ENCODE measurements around the gene CCDC33. TPM values are rescaled to one million over a fixed set of nuclear protein-coding genes. Genes with fewer than 3 reads are reported as not detected.

The CCDC33 gene
- total and polyA plus RNA-seq, 2 donors (not counting 3 experiments of a cell fraction or from before 2014, with no cell fraction given): not detected

GRCh38 chr15:74203914-74204431 lies 32.2 kb upstream of the CCDC33 start:
- no peak overlapping the region for H3K27ac ChIP-seq (ENCODE audit: insufficient read depth, low read depth, low read length)
- no peaks in the 10 kb centered on the region for H3K36me3 ChIP-seq (ENCODE audit: control insufficient read depth in 2 of 2, extremely low read depth in 1 of 2, insufficient read depth in 2 of 2, low read length in 2 of 2)
- dilution Hi-C loops (cut with MboI; ENCODE audit: extremely low pct_ligation_motif_present, low sequenced_read_pairs): no loop called here
- ChIA-PET POLR2A (no interaction called here), CTCF (no interaction called here)
- intact Hi-C loops (cut with micrococcal nuclease): no loop called here
- H3K79me2 ChIP-seq (ENCODE audit: control insufficient read depth, insufficient read depth, low read length): no peaks in the 10 kb centered on the region
- TF ChIP-seq MYC (IDR thresholded peaks at IDR 0.05; ENCODE audit: low read depth, low read length): no peak
- TF ChIP-seq GATA2 (IDR thresholded peaks at IDR 0.05; ENCODE audit: insufficient read depth, insufficient read length, low read depth, low read length): no peak
- TF ChIP-seq FOS (IDR thresholded peaks at IDR 0.05; ENCODE audit: borderline replicate concordance, insufficient read depth, low read length): no peak
- TF ChIP-seq POLR2AphosphoS5 (IDR thresholded peaks at IDR 0.05; ENCODE audit: insufficient read depth, low read depth, low read length): no peak
- no peak for TF ChIP-seq POLR2A (IDR thresholded peaks at IDR 0.05; ENCODE audit: low read depth, low read length)
- TF ChIP-seq, protein P1, sequence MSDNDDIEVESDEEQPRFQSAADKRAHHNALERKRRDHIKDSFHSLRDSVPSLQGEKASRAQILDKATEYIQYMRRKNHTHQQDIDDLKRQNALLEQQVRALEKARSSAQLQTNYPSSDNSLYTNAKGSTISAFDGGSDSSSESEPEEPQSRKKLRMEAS (IDR thresholded peaks at IDR 0.05; ENCODE audit: insufficient read depth, insufficient read length): no peak
- TF ChIP-seq, protein P2, sequence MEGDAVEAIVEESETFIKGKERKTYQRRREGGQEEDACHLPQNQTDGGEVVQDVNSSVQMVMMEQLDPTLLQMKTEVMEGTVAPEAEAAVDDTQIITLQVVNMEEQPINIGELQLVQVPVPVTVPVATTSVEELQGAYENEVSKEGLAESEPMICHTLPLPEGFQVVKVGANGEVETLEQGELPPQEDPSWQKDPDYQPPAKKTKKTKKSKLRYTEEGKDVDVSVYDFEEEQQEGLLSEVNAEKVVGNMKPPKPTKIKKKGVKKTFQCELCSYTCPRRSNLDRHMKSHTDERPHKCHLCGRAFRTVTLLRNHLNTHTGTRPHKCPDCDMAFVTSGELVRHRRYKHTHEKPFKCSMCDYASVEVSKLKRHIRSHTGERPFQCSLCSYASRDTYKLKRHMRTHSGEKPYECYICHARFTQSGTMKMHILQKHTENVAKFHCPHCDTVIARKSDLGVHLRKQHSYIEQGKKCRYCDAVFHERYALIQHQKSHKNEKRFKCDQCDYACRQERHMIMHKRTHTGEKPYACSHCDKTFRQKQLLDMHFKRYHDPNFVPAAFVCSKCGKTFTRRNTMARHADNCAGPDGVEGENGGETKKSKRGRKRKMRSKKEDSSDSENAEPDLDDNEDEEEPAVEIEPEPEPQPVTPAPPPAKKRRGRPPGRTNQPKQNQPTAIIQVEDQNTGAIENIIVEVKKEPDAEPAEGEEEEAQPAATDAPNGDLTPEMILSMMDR (IDR thresholded peaks at IDR 0.05; ENCODE audit: extremely low read depth in 1 of 2, insufficient read depth in 1 of 2, low read depth in 1 of 2, low read length in 2 of 2): no peak
- no peak for TF ChIP-seq EZH2 (IDR thresholded peaks at IDR 0.05; ENCODE audit: borderline replicate concordance, low read depth, low read length, severe bottlenecking)
- TF ChIP-seq JUN (IDR thresholded peaks at IDR 0.05; ENCODE audit: borderline replicate concordance, insufficient read depth, insufficient read length, low read depth): no peak
- H3K27me3 ChIP-seq (ENCODE audit: control insufficient read depth in 2 of 2, insufficient read depth in 2 of 2, low read length in 2 of 2): peaks cover 0 to 3% of the 10 kb centered on the region in 2 experiments
- DNase-seq (ENCODE audit: low read depth, low spot score): no peak
- peaks cover 3% of the 10 kb centered on the region for H3K4me1 ChIP-seq (ENCODE audit: control insufficient read depth, extremely low read depth, insufficient read depth, low read length)
- no peak for FAIRE-seq
- no peaks in the 10 kb centered on the region for H4K20me1 ChIP-seq (replicated peaks; ENCODE audit: control insufficient read depth, extremely low read depth, insufficient read depth, low read length)
- H3K4me3 ChIP-seq (replicated peaks in 1 of 3; ENCODE audit: insufficient read depth in 1 of 3, low read depth in 1 of 3, low read length in 3 of 3): no peak overlapping the region
- H3K9me1 ChIP-seq (replicated peaks; ENCODE audit: control insufficient read depth, extremely low read depth, insufficient read depth, low read length): no peaks in the 10 kb centered on the region
- H3K9me3 ChIP-seq (replicated peaks; ENCODE audit: control insufficient read depth, insufficient read depth, low read length): no peaks in the 10 kb centered on the region
- H2AFZ ChIP-seq (ENCODE audit: low read depth, low read length): no peak overlapping the region
- no peak overlapping the region for H3K4me2 ChIP-seq (ENCODE audit: insufficient read depth, low read length)
- H3K9ac ChIP-seq (replicated peaks; ENCODE audit: extremely low read depth, insufficient read depth, low read length): no peak overlapping the region
- no TSS peak for BruUV-seq (replicated peaks)

All from endothelial cell of umbilical vein (primary cell).